Stimulated activated CD8-positive, alpha-beta memory T cell treated with anti-CD3 and anti-CD28 coated beads, Interleukin-7, amount 100 ng/mL, for 1 hour (primary cell): ENCODE data around the gene RTN1.

ENCODE experiments used
- DNase-seq, 2 donors: peaks; one replicate each; pipeline ENCODE4 v3.0.0-alpha.2; 2020; ENCODE audit warnings: low read depth in 2 of 2

The RTN1 gene

GRCh38 chr14:59788176-59788575 is 82.4 kb downstream of the RTN1 start:
- DNase-seq: no peak

- DNase-seq: no peak
Measured at GRCh38 chr14:59787045-59787674, 83.4 kb downstream of the RTN1 start.

- no peak for DNase-seq
Measured at GRCh38 chr14:59785629-59786028, 84.9 kb downstream of the RTN1 start.

GRCh38 chr14:59782760-59783159 is 87.8 kb downstream of the RTN1 start:
- no peak for DNase-seq

- DNase-seq: no peak
Measured at GRCh38 chr14:59777006-59777579, 93.5 kb downstream of the RTN1 start.

- DNase-seq: no peak
Measured at GRCh38 chr14:59776468-59776867, 94.1 kb downstream of the RTN1 start.

- no peak for DNase-seq
Measured at GRCh38 chr14:59772233-59772632, 98.3 kb downstream of the RTN1 start.

GRCh38 chr14:59771577-59771976 is 99.0 kb downstream of the RTN1 start:
- DNase-seq: no peak

GRCh38 chr14:59769586-59769985 is 101.0 kb downstream of the RTN1 start:
- no peak for DNase-seq

GRCh38 chr14:59768855-59769375 is 101.7 kb downstream of the RTN1 start:
- no peak for DNase-seq

- DNase-seq: no peak
Measured at GRCh38 chr14:59761851-59762250, 108.7 kb downstream of the RTN1 start.

- no peak for DNase-seq
Measured at GRCh38 chr14:59755409-59756135, 115.0 kb downstream of the RTN1 start.

GRCh38 chr14:59754256-59754655 is 116.3 kb downstream of the RTN1 start:
- no peak for DNase-seq

GRCh38 chr14:59753512-59753911 is 117.1 kb downstream of the RTN1 start:
- no peak for DNase-seq

GRCh38 chr14:59751578-59751977 is 119.0 kb downstream of the RTN1 start:
- no peak for DNase-seq

- DNase-seq: no peak
Measured at GRCh38 chr14:59739794-59740193, 130.8 kb downstream of the RTN1 start.

- no peak for DNase-seq
Measured at GRCh38 chr14:59728304-59728703, 142.3 kb downstream of the RTN1 start.

GRCh38 chr14:59727073-59727661 is 143.4 kb downstream of the RTN1 start:
- DNase-seq: no peak

GRCh38 chr14:59711080-59711479 is 159.5 kb downstream of the RTN1 start:
- no peak for DNase-seq

GRCh38 chr14:59707778-59708561 is 162.6 kb downstream of the RTN1 start:
- DNase-seq: no peak

GRCh38 chr14:59705866-59706265 is 164.7 kb downstream of the RTN1 start:
- no peak for DNase-seq

- DNase-seq: no peak
Measured at GRCh38 chr14:59705245-59705644, 165.3 kb downstream of the RTN1 start.
